ENCODE data around the gene HSF2BP.
A peak's percentile ranks its signal among the peaks of the same experiment; 100 is the strongest.

The HSF2BP gene

DNA sequence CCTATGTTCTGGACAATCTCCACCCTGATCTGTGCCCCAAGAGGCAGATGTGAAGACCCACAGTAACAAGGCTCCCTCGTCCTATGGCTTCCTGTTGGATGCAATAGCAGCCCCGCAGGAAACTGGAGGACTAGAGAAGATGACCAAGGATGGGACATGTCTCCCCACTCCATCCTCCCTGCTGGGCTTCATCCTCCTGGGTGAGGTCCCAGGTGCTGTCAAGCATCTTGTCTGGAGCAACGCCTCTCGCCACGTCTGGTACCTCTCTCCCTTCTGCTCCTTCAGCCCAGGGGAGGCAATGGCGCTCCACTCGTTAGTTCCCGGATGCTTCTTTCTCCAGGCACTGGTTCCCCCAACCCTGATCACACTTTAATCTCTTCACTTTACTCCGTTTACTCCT lies 11.1 kb downstream of the HSF2BP start:
- DNase-seq = no peak

DNA sequence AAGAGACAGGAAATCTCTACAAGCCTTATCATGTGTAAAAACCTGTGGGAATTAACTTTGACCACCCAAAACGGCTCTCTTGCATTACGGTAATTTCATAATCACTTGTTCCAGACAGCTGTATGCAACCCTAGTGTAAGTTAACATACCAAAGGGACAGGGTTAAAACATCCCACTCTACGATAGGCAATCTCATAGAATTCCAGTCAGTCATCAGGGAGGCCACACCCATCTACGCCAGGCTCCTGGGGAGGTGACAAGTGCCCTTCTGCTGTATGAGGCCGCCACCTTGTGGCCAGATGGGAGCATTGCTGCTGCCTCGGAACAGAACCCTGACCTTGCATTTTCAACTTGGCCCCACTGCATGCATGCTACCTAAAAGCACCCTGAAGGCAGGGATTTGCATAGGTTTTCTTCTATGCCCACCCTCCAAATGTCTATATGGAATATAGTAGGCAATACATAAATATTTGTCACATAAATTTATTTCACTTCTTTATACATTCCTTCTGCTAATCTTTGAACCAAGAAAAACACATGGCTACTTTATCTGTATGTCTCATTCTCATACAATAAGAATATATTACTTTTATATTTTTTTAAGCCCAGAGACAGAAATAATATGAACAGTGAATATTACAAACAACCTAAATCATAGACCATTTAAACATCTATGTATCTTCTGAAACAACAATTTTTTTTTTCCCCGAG lies 12.6 kb downstream of the HSF2BP start:
- peak; percentile 90 for DNase-seq

DNA sequence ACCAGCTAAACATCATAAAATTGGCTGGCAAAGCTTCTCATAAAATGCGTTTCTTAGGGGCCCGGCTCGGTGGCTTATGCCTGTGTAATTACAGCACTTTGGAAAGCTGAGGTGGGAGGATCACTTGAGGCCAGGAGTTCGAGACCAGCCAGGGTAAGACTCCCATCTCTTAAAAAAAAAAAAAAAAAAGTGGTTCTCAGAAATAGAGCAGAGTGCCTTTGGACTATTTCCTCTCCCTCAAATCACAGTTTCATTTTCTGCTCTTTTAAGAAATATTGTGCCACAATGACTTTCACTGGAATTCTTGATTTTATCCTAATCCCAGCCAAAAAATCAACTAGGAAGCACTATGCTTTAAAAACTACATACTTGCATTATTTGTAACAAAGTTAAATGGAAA lies 13.3 kb downstream of the HSF2BP start:
- no peak for DNase-seq

DNA sequence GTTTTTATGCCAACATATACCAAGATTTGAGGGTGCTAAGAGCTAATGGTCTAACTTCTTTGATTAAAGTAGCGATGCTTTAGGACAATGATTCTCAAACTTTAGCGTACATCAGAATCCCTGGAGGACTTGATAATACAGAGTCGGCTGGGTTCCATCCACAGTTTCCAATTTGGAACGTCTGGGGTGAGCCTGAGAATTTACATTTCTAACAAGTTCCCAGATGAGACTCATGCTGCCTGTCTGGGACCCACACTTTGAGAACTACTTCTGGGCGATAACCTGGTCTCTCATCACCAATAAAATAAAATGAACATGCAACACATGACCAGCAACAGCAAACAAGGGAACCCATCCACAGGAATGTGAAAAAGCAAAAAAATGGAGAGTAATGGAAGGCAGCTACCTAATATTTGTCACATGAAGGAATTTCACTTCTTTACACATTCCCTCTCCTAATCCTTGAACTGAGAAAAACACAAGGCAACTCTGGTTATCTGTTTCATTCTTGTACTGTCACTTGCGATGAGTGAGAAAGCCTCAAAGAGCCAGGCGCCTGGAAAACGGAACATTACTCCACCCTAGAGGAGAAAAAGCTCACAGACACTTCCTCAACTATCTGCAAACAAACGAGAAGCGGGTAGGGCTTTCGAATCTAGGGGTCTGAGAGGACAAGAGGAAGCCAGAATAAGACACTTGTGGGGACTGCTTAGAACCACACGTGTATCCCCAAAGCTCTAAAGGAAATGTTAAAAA lies 14.0 kb downstream of the HSF2BP start:
- DNase-seq = no peak

DNA sequence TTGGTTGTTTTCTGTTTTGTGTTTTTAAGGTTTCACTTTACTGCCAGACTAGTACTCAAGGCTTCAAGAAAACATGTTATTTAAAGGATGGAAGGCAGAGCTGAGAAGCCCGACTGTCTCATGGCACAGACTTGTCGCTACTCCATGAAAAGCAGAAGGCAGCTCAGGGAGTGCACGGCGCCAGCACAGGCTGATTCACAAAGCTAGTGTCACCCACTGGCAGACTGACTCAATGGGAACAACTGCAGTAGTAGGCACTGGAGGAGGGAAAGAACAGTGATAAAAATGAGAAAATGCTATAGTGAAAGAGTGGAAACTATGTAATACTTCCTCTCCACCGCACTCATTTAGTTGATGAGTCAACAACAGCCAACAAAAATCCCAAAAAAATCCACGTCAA lies 14.7 kb downstream of the HSF2BP start:
- DNase-seq = no peak

DNA sequence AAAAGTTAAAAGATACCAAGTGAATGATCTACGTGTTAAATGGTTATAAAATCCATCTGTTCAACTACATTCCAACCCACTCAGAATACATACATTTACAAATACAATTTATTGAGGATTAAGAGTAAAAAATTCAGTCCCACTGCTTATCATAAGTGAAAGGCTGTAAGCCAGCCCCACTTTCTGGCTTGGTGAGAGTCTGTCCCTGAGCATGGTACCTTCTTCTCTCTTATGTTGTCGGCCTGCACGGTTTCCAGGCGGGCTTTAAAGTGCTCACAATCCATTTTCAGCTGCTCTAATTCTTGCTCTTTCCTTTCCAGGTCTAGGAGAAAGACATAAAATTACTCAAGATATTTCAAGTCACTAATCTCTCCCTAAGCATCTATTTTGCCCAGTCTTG lies 15.2 kb downstream of the HSF2BP start:
- DNase-seq = no peak

DNA sequence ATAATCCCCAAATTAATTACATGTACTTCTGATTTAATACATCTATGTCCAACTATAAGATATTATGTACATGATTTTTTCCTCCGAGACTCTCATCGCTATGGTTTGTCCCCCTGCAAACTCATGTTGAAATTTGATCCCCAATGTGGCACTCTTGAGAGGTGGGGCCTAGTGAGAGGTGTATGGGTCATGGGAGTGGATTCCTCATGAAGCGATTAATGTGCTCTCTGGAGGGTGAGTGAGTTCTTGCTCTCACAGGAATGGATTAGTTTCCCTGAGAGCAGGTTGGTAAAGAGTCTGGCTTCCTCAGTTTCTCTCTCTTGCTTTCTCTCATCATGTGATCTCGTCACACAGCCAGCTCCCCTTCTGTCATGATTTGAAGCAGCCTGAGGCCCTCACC lies 16.1 kb downstream of the HSF2BP start:
- DNase-seq = no peak

DNA sequence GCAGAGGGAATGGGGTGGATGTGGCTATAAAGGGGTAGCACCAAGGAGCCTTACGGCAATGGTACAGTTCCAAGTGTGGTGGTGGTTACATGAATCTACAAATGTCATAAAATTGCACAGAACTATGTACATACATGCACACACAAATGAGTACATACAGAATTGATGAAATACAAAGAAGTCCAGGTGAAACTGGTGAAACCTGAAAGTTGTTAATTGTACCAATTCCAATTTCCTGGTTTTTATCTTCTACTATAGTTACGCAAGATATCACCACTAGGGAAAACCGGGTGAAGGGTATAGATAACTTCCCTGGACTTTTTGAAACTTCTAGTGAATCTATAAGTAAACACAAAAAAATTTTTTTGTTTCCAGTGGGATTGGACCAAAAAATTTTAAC lies 18.9 kb downstream of the HSF2BP start:
- DNase-seq = no peak

DNA sequence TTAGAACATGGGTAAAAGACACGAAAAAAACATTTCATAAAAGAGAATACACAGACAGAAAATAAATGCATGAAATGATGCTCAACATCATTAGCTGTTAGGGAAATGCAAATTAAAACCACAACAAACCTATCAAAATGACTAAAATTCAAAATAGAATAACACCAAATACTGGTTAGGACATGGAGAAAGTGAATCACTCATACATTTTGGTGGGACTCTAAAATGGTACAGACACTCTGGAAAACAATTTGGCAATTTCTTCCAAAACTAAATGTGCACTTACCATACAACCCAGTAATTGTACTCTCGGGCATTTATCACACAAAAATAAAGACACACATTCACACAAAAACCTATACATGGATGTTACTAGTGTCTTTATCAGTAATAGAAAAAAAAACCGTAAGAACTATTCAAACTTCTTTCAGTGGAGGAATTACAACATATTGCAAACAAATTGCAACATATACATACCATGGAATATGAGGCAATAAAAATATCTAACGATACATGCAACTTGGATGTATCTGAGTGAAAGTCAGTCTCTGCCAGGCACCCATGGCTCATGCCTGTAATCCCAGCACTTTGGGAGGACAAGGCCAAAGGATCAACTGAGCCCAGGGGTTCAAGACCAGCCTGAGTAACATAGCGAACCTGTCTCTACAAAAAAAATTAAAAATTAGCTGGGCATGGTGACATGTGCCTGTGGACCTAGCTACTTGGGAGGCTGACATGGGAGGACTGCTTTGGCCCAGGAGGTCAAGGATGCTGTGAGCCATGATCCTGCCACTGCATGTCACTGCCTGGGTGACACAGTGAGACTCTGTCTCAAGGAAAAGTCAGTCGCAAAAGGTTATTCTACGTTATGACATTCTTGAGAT lies 19.6 kb downstream of the HSF2BP start:
- no peak for DNase-seq

DNA sequence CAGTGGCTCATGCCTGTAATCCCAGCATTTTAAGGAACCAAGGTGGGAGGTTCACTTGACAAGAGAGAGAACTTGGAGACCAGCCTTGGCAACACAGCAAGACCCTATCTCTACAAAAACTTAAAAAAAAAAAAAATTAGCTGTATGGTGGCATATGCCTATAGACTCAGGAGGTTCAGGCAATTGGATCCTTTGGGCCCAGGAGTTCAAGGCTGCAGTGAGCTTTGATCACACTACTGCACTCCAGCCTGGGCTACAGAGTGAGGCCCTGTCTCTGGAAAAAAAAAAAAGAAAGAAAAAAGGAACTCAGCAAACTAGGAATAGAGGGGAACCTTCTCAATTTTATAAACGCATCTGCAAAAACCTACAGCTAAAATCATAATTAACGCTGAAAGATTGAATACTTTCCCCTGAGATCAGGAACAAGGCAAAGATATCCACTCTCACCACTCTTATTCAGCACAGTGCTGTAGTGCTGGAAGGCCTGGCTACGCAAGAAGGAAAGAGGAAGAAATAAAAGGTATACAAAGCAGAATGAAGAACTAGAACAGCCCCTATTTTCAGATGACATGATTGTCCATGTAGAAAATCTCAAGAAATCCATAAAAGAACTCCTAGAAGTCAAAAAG lies 21.6 kb downstream of the HSF2BP start:
- no peak for DNase-seq

DNA sequence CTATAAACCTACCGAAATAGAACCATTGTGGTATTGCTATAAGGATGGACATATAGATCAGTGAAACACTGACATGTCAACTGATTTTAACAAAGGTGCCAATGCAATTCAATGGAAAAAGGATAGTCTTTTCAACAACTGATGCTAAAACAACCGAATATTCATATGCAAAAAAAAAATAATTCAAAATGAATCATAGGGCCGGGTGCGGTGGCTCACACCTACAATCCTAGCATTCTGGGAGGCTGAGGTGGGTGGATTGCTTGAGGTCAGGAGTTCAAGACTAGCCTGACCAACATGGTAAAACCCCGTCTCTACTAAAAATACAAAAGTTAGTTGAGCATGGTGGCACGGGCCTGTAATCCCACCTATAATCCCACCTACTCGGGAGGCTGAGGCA lies 23.9 kb downstream of the HSF2BP start:
- no peak for DNase-seq

DNA sequence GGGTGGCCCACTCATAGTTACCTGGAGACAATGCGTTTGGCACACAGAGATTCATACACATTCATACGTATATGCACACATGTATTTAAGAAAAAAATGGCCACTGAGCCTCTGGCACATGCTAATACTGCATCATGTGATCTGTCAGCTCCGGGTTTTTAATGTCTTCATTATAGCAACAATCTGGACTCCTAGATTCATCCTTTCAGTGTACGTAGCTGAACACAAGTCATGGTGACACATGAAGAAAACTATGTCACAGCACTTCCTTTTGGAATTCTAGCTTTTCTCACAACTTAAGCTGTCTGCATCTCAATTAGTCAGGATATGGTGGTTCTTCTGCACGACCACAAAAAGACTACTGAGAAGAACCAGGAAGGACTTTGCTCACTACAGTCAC lies 24.7 kb downstream of the HSF2BP start:
- no peak for DNase-seq

DNA sequence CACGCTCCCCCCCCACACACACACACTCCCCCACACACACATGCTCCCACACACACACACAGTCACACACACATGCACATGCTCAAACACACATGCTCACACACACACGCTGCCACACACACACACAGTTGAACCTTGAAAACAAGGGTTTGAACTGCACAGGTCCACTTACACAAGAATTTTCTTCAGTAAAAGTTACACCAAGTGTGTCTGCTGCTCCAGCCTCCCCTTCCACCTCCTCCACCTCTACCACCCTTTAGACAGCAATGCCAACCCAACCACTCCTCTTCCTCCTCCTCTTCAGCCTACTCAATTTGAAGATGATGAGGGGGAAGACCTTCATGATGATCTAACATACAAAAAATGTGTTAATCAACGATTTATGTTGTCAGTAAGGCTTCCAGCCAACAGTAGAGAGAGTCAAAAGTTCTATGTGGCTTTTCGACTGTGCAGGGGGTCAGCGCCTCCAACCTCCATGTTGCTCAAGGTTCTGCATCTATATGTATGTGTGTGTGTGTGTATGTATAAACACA lies 26.8 kb downstream of the HSF2BP start:
- no peak for DNase-seq

DNA sequence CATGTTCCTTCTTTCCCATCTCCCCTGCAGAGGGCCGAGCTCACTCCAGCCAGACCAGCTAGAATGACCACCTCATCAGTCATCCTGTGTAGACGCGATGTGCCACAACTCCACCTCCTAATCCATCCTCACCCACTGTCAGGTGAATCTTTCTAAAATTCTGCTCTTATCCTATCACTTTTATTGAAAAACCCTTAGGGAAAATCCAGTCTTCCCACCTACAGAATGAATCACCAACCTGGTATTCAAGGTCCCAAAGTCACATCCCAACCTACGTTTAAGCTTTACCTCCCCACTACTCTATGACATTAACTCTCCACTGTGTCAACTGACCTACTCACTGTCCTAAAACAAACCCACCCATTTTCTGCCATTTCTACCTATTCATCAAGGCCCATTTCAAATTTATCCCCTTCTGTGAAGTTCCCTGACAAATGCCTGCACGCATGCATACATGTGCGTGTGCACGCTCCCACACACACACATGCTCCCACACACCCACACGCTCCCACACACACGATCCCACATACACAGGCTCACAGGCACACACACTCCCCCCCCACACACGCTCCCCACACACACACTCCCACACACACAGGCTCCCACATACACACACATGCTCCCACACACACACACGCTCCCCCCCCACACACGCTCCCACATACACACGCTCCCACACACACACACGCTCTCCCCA lies 27.7 kb downstream of the HSF2BP start:
- no peak for DNase-seq

DNA sequence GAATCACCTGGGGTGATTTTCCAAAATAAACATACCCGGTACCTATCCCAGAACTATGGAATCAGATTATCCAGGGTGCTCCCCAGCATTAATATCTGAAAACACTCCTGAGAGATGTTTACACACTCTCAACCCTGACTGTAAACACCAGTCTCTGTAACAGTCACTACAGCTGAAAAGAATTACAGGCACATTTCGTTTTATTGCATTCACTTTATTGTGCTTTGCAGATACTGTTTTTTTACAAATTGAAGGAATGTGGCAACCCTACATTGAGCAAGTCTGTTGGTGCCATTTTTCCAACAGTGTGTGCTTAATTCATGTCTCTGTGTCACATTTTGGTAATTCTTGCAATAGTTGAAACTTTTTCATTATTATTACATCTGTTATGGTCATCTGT lies 31.8 kb downstream of the HSF2BP start:
- DNase-seq = no peak

DNA sequence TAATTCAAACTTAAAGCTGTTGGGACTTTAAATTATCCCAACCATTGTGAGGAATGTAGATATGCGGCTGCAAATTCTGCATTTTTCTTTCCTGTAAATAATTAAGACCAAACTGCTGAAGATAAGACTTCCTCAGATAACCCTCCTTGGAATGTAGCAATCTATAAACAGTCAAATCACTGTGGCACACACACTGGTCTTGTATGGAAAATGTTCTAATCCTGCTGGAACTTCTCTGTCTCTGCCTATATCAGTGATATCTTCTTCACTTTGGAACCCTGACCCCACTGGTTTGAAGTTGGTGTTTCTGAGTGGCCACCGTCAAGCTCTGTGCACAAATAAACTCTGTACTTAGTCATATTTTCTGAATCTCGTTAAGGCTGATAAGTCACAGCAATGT lies 32.9 kb downstream of the HSF2BP start:
- DNase-seq = no peak

DNA sequence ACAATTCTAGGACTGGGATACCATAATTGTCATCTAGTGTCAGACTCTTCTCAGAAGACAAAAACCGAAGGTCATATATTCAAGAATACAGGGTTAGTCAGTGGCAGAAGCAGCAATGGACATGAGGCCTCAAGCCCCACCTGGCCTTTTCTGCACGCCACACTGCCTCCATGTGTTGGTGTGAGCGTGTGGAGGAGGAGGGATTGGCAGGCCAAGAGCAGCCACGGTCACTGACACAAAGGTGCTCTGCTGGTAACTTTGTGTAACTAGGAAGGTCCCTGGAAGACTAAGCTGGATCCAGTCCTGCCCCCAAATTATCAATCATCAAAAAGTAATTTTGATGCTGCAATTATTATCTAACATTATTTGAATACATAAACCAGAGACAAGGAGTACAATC lies 34.9 kb downstream of the HSF2BP start:
- DNase-seq = no peak

DNA sequence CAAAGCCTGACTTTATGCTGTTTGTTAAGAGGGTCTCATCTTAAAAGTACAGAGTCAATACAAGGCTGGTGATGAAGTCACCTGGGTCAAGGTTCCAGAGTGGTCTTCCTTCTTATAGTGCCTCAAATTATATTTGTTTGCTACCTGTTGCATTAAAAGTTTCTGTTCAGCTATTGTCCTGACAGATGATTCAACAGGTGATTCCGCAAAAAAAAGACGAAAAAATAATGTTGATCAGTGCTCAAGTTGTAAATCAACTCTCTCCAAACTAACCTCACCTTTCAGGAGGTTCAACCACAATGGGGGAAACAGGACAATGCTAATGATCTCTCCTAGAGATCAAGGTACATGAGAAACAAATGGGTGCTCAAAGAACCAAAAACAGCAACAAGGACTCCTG lies 35.7 kb downstream of the HSF2BP start:
- DNase-seq = no peak

DNA sequence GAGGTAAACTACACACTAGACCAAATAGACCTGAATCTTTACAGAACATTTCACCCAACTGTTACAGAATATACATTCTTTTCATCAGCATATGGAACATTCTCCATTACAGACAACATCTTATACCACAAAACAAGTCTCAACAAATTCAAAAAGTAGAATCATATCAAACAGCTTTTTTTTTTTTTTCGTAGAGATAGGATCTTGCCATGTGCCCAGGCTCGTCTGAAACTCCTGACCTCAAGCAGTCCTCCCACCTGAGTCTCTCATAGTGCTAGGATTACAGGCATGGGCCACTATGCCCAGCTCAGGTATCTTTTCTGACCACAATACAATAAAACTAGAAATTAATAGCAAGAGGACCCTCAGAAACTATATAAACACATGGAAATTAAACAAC lies 36.5 kb downstream of the HSF2BP start:
- no peak for DNase-seq

DNA sequence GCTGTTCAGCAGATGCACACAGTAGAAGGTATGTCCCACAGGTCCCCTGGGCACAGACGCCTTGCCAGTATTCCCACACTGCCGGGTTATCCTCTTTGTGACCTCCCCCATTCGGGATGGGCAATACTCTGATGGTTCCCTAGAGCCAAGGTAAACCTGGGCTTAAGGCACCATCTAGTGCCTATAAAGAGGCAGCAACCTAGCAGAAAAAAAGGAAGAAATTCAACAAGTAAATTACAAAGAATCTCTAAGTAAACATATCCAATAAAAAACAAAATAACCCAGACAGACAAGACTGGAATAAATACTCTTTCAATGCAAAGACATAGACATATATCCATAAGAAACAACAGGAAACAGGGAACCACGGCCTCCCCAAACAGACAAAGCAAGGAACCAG lies 39.4 kb downstream of the HSF2BP start:
- DNase-seq = no peak

DNA sequence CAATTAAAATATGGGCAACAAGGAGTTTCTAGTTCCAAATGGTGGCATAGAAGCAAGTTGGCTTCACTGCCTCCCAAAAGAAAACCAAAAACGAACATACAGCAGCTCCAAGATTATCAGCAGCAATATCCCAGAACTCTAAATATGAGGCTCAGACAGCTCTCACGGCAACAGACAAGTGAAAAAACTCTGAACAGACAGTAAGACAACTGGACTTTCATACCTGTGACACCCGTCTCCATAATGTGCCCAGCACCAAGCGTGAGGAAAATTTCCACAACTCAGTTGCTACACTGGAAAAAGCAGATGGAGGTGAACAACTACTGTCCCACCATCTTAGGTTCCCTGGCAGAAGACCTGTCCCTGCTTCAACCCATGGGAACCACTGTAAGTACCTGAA lies 39.9 kb downstream of the HSF2BP start:
- no peak for DNase-seq

DNA sequence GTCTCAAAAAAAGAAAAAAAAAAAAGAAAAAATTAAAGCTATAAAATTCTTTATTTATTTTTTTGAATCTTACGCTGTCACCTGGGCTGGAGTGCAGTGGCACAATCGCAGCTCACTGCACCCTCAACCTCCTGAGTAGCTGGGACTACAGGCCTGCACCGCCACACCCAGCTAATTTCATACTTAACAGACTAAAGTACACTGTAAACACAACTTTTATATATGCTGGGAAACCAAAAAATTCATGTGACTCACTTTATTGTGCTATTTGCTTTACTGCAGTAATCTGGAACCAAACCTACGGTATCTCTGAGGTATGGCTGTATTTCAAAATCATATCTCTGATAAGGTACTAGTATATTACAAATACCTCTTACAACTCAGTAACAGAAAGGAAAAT lies 40.3 kb downstream of the HSF2BP start:
- no peak for DNase-seq

All from NCI-H1092 treated with DMSO at 0.1 percent for 48 hours (cell line).